ENCODE measurements around the gene KRT37.
"Not testable (repeated sequence)": the region's sequence is repeated elsewhere in the genome, so short reads cannot be mapped to it uniquely, and the experiment has no call there.

KRT37 gene

GRCh38 chr17:41434005-41434404 is 9.6 kb upstream of the KRT37 start:
- DNase-seq: no peak

- no peak for DNase-seq
Observed at GRCh38 chr17:41433586-41433985, 9.2 kb upstream of the KRT37 start.

- not testable (repeated sequence) for DNase-seq
Observed at GRCh38 chr17:41430376-41430775, 6.0 kb upstream of the KRT37 start.

- no peak for DNase-seq
Observed at GRCh38 chr17:41429667-41430066, 5.3 kb upstream of the KRT37 start.

DNA sequence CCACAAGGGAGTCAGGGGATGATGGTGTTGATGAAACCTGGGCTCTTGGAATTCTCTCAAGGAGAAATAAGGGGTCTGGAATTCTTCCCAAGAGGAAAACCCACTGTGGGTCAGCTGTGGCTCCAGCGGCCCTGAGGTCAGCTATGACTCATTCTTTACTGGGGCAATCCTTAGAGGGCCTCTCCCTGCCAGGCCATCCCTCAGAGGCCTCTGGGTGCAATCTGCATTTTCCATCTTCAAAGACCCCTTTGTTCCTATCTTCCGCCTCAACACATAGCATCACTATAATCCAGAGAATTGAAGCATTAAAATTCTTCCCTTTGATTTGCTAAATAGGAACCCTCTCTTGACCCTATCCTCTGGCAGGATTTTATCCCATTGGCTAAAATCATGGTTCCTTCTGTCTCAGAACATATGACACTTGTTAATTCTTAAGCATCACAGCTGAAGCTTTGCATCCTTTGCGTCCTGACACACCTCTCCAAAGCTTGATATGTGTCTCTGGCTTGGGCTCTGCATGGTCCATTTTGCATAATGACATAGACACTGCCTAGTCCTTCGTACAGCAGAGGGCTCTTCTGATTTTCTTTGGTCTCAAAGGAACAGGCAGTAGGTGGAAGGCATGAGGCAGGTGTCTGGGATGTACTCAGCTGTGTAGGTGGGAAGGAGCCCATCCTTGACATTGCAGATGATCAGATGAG is 4.4 kb upstream of the KRT37 start:
- no peak for DNase-seq

- not testable (repeated sequence) for DNase-seq
Observed at GRCh38 chr17:41422586-41422985, 1.8 kb downstream of the KRT37 start.

- DNase-seq: no peak
Observed at GRCh38 chr17:41421617-41422016, 2.8 kb downstream of the KRT37 start.

GRCh38 chr17:41421116-41421515 is 3.3 kb downstream of the KRT37 start:
- no peak for DNase-seq

GRCh38 chr17:41420134-41420533 is 4.3 kb downstream of the KRT37 start:
- no peak for DNase-seq

DNA sequence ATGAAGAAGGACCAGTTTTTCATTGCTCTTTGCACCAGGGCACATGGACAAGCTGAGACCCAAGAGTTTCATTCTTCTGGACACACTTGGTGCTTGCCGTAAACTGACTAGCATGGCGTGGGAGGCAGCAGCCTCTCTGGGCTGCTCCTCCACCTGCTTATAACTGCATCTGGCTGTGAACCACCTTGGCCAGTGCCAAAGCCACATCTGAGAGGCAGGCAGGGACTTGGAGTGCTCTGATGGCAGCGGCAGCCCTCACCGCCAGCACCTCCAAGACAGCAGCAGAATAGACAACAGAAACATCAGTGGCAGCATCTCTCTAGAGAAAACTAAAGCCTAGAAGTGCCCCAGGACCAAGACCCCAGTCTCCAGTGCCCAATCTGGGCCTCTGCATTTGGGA is 4.7 kb downstream of the KRT37 start:
- no peak for DNase-seq

- DNase-seq: no peak
Observed at GRCh38 chr17:41418116-41418860, 6.1 kb downstream of the KRT37 start.

GRCh38 chr17:41417576-41418015 is 6.8 kb downstream of the KRT37 start:
- peak; percentile 23 for DNase-seq

DNA sequence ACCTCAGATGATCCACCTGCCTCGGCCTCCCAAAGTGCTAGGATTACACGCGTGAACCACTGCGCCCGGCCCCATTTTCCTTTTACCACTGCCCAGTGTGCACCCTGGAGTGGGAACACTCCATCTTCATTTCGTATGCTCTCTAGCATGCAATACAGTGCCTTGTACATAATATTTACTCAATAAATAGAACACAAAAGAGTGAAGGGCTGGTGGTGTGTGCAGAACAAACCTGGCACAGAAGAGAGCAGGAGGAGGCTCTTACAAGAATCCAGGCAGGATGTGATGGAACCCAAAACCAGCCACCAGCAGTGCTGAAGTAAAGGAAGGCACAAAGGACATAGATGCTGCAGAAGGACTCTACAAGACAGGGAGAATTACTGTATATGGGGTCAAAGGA is 7.3 kb downstream of the KRT37 start:
- DNase-seq: no peak

DNA sequence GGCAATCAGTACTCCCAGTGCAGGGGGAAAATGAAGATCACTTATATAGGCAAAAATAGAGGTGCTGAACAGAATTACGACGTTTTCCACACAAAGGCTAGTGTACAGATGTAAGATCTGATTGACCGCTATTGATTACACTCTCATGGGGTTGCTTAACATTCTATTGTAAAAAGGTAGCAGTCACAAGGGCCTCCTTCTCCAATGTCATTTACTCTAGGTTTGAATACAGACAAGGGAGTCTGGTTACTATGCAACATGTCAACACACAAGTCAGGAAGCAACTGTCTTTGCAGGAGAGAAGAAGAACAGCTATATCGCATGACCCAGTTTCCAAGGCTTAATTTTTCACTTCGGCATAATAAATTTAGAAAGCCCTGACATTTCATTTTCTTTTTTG is 7.9 kb downstream of the KRT37 start:
- DNase-seq: no peak

DNA sequence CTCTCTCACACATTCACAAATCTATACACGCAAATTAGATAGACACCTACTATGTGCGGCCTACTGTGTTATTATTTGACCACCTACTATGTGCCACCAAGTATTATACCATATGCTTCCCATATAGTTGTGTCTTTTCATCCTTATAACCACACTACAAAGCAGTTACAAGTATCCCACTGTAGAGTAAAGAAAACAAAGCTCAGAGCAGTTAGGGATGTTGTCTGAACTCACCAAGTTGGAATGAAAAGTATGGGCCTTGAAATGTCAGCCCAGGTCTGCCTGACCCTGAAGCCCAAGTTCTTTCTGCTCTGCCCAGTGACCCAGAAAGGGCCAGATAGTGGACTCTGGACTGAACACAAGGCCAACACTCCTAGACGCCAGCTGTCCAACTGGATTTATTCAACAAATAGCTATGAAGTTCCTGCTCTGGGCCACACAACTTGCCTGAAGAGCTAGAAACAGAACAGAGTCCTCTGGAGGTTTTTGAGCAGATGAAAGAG is 8.5 kb downstream of the KRT37 start:
- no peak for DNase-seq

- no peak for DNase-seq
Observed at GRCh38 chr17:41415411-41415810, 9.0 kb downstream of the KRT37 start.

DNA sequence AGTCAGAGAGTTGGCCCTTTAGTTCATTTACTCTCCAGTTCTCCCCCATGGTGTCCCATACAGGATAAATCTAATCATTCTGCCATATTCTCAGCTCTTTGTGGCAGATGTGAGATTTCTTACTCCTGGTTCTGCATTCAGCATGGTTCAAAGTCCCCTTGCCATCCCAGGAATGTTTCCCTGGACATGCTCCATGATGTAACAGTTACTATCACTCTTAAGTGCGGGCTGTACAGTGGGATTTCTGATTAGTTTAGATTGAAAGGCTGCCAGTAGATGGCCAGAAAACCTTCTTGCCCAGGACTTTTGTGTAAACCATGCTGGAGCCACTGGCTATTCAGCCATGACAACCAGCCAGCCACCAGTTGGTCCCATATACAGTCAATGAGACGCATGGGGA is 10.4 kb downstream of the KRT37 start:
- no peak for DNase-seq

- DNase-seq: no peak
Observed at GRCh38 chr17:41413353-41413957, 10.9 kb downstream of the KRT37 start.

- no peak for DNase-seq
Observed at GRCh38 chr17:41411072-41411840, 13.1 kb downstream of the KRT37 start.

GRCh38 chr17:41407226-41407625 is 17.2 kb downstream of the KRT37 start:
- DNase-seq: no peak

DNA sequence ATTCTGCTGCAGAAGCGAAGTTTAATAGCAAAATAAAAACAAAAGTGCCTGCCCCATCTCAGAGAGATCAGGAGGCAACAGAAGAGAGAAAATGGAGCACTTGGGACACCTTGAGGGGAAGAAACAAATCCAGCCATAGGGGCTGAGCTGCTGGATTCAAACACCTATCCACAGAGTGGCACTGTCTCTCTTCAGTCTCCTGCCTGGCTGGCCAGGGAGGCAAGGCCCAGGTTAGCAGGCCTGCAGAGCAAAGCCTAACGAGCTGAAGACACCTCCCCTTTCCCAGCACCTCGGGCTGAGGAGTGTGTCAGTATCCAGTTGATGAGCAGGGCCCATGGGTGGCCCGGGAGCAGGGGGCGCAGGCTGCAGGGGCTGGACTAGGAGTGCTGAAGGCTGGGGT is 18.2 kb downstream of the KRT37 start:
- no peak for DNase-seq

DNA sequence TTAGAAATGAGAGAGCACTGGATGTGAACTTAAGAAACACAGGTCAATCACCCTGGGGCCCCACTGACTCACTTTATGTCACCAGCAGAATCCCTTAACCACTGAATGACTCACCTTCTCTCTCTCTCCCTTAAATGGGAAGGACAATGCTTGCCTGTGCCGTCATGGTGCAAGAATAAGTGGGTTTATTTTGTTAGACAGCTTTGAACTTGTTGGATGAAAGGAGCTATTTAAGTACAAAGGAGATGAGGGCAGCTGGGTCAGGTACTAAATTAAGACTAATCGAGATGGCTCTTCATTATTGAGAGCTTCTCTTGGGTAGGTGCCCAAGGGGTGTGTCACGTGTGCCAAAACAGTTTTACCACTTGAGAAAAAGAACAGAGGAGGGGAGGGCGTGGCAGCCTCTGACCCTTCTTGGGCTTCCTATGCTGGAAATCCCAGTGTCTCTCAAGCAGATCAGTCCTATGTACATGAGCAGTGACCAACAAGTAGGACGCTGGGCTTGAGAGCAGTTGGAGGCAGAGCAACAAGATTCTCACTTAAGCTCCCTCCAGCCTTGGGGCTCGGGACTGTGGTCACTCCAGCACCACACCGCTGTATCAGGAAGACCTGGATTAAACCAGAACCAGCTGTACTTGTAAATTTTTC is 20.2 kb downstream of the KRT37 start:
- no peak for DNase-seq
